ENCODE data around the gene SH3BP5L. TPM values are rescaled to one million over a fixed set of nuclear protein-coding genes. Genes with fewer than 3 reads are reported as not detected.
"Not testable (repeated sequence)": the region's sequence is repeated elsewhere in the genome, so short reads cannot be mapped to it uniquely, and the experiment has no call there.

Gene SH3BP5L
- total RNA-seq, 4 donors from 2014 or later = 21.9 to 38.7 (median 28.4) TPM

GRCh38 chr1:248792342-248792741 is 33.4 kb downstream of the SH3BP5L start:
- 63 to 77% methylated on average over 5 of the region's 5 CpGs for WGBS, 2 donors (ENCODE audit: low coverage in 1 of 2)
- no peak for ATAC-seq
- Histone ChIP-seq H3K27me3 (peaks cover 22% of the 10 kb centered on the region), H3K36me3 (no peaks in the 10 kb centered on the region), H3K27ac (no peak overlapping the region), H3K4me3 (no peak overlapping the region), H3K9me3 (peaks cover 0 to 35% (median 0%) of the 10 kb centered on the region in 3 donors), H3K4me1 (no peaks in the 10 kb centered on the region)
- TF ChIP-seq CTCF (IDR thresholded peaks at IDR 0.05) (no peak), POLR2AphosphoS5 (IDR thresholded peaks at IDR 0.05) (no peak), POLR2A (IDR thresholded peaks at IDR 0.05) (no peak), EP300 (IDR thresholded peaks at IDR 0.05) (no peak)

- WGBS, 2 donors (ENCODE audit: low coverage in 1 of 2) = 74 to 80% methylated on average over 1 to 4 of the region's 4 CpGs
- no peak for ATAC-seq
- no peak overlapping the region for H3K27ac ChIP-seq
- H3K4me1 ChIP-seq = no peaks in the 10 kb centered on the region
- no peak overlapping the region for H3K4me3 ChIP-seq
- H3K9me3 ChIP-seq = peaks cover 0 to 33% (median 0%) of the 10 kb centered on the region in 3 donors
- no peak for TF ChIP-seq POLR2A (IDR thresholded peaks at IDR 0.05)
- TF ChIP-seq CTCF (IDR thresholded peaks at IDR 0.05) = no peak
- TF ChIP-seq EP300 (IDR thresholded peaks at IDR 0.05) = no peak
- no peak for TF ChIP-seq POLR2AphosphoS5 (IDR thresholded peaks at IDR 0.05)
- H3K36me3 ChIP-seq = no peaks in the 10 kb centered on the region
- peaks cover 22% of the 10 kb centered on the region for H3K27me3 ChIP-seq
Measured at GRCh38 chr1:248791010-248791409, 34.7 kb downstream of the SH3BP5L start.

GRCh38 chr1:248790456-248790855 is 35.3 kb downstream of the SH3BP5L start:
- Histone ChIP-seq H3K27me3 (peaks cover 18% of the 10 kb centered on the region), H3K9me3 (peaks cover 0 to 27% (median 0%) of the 10 kb centered on the region in 3 donors), H3K4me1 (no peaks in the 10 kb centered on the region), H3K36me3 (no peaks in the 10 kb centered on the region), H3K27ac (no peak overlapping the region), H3K4me3 (no peak overlapping the region)
- TF ChIP-seq POLR2A (IDR thresholded peaks at IDR 0.05) (no peak), EP300 (IDR thresholded peaks at IDR 0.05) (no peak), POLR2AphosphoS5 (IDR thresholded peaks at IDR 0.05) (no peak), CTCF (IDR thresholded peaks at IDR 0.05) (no peak)
- no peak for ATAC-seq
- 49 to 90% methylated on average over 2 to 4 of the region's 5 CpGs for WGBS, 2 donors (ENCODE audit: low coverage in 1 of 2)

- Histone ChIP-seq H3K27me3 (peaks cover 17% of the 10 kb centered on the region), H3K9me3 (peaks cover 0 to 16% (median 0%) of the 10 kb centered on the region in 3 donors)
- H3K27ac ChIP-seq, H3K4me1 ChIP-seq, H3K36me3 ChIP-seq, ATAC-seq, H3K4me3 ChIP-seq: not testable (repeated sequence)
- WGBS, 2 donors (ENCODE audit: low coverage in 1 of 2) = 69 to 100% methylated on average over 1 to 2 of the region's 2 CpGs
Measured at GRCh38 chr1:248789337-248789736, 36.4 kb downstream of the SH3BP5L start.

GRCh38 chr1:248788327-248788726 is 37.4 kb downstream of the SH3BP5L start:
- WGBS, 2 donors (ENCODE audit: low coverage in 1 of 2) = 83 to 94% methylated on average over 2 to 3 of the region's 3 CpGs

More at GRCh38 chr1:248788327-248788726, 37.4 kb downstream of the SH3BP5L start:
- no peaks in the 10 kb centered on the region for H3K4me1 ChIP-seq
- TF ChIP-seq EP300 (IDR thresholded peaks at IDR 0.05) (no peak), CTCF (IDR thresholded peaks at IDR 0.05) (no peak), POLR2AphosphoS5 (IDR thresholded peaks at IDR 0.05) (no peak), POLR2A (IDR thresholded peaks at IDR 0.05) (no peak)
- H3K4me3 ChIP-seq = no peak overlapping the region
- H3K9me3 ChIP-seq = peaks cover 0 to 6% (median 0%) of the 10 kb centered on the region in 3 donors
- peaks cover 25% of the 10 kb centered on the region for H3K27me3 ChIP-seq
- H3K27ac ChIP-seq = no peak overlapping the region
- no peaks in the 10 kb centered on the region for H3K36me3 ChIP-seq
- ATAC-seq = no peak

Measured in gastroesophageal sphincter (tissue), 4 donors.